ENCODE results near the gene ARNT2. TPM values are rescaled to one million over a fixed set of nuclear protein-coding genes. Genes with fewer than 3 reads are reported as not detected.

The ARNT2 gene
- total RNA-seq, 4 donors from 2014 or later, result 1.8 to 5.1 (median 3.6) TPM

GRCh38 chr15:80590761-80591355, 186.7 kb downstream of the ARNT2 start:
- H3K27ac ChIP-seq, result no peak overlapping the region
- no peaks in the 10 kb centered on the region for H3K27me3 ChIP-seq
- no peaks in the 10 kb centered on the region for H3K9me3 ChIP-seq
- no peak overlapping the region for H3K4me3 ChIP-seq
- no peaks in the 10 kb centered on the region for H3K36me3 ChIP-seq
- 91% methylated on average over 7 of the region's 7 CpGs for WGBS
- TF ChIP-seq POLR2A (IDR thresholded peaks at IDR 0.05), result no peak
- H3K4me1 ChIP-seq, result peaks cover 6% of the 10 kb centered on the region
- peak in 1 of 2 donors; percentile 45 for DNase-seq (ENCODE audit: low spot score in 2 of 2)

- Histone ChIP-seq H3K27ac (no peak overlapping the region), H3K4me3 (no peak overlapping the region), H3K27me3 (no peaks in the 10 kb centered on the region), H3K4me1 (no peaks in the 10 kb centered on the region), H3K9me3 (no peaks in the 10 kb centered on the region), H3K36me3 (no peaks in the 10 kb centered on the region)
- DNase-seq (ENCODE audit: low spot score in 2 of 2), result peak in 1 of 2 donors; percentile 58
- WGBS, result 95% methylated on average over 19 of the region's 23 CpGs
- TF ChIP-seq POLR2AphosphoS5 (IDR thresholded peaks at IDR 0.05) (no peak), CTCF (IDR thresholded peaks at IDR 0.05) (no peak), EP300 (IDR thresholded peaks at IDR 0.05) (no peak), POLR2A (IDR thresholded peaks at IDR 0.05) (no peak)
Measured at GRCh38 chr15:80591471-80591870, 187.3 kb downstream of the ARNT2 start.

GRCh38 chr15:80591938-80592825, 188.0 kb downstream of the ARNT2 start:
- H3K4me1 ChIP-seq, result no peaks in the 10 kb centered on the region
- H3K27me3 ChIP-seq, result no peaks in the 10 kb centered on the region
- no peak overlapping the region for H3K27ac ChIP-seq
- H3K9me3 ChIP-seq, result no peaks in the 10 kb centered on the region
- no peaks in the 10 kb centered on the region for H3K36me3 ChIP-seq
- peak in 1 of 2 donors; percentile 59 for DNase-seq (ENCODE audit: low spot score in 2 of 2)
- 93% methylated on average over 10 of the region's 10 CpGs for WGBS
- TF ChIP-seq CTCF (IDR thresholded peaks at IDR 0.05), result no peak
- TF ChIP-seq POLR2AphosphoS5 (IDR thresholded peaks at IDR 0.05), result no peak
- TF ChIP-seq POLR2A (IDR thresholded peaks at IDR 0.05), result no peak
- no peak for TF ChIP-seq EP300 (IDR thresholded peaks at IDR 0.05)
- H3K4me3 ChIP-seq, result no peak overlapping the region

- DNase-seq (ENCODE audit: low spot score in 2 of 2), result peak in 1 of 2 donors; percentile 74
Measured at GRCh38 chr15:80593486-80594030, 189.4 kb downstream of the ARNT2 start.

More at GRCh38 chr15:80593486-80594030, 189.4 kb downstream of the ARNT2 start:
- Histone ChIP-seq H3K9me3 (no peaks in the 10 kb centered on the region), H3K36me3 (no peaks in the 10 kb centered on the region), H3K27me3 (no peaks in the 10 kb centered on the region), H3K27ac (no peak overlapping the region), H3K4me1 (no peaks in the 10 kb centered on the region), H3K4me3 (no peak overlapping the region)
- WGBS, result 95% methylated on average over 13 of the region's 13 CpGs
- TF ChIP-seq POLR2AphosphoS5 (IDR thresholded peaks at IDR 0.05), result no peak
- TF ChIP-seq EP300 (IDR thresholded peaks at IDR 0.05), result no peak
- TF ChIP-seq CTCF (IDR thresholded peaks at IDR 0.05), result no peak
- TF ChIP-seq POLR2A (IDR thresholded peaks at IDR 0.05), result no peak
